Bronchial epithelial cell (primary cell): ENCODE measurements around the gene GOLGA6C. TPM values are rescaled to one million over a fixed set of nuclear protein-coding genes. Genes with fewer than 3 reads are reported as not detected.
"Not testable (repeated sequence)": the region's sequence is repeated elsewhere in the genome, so short reads cannot be mapped to it uniquely, and the experiment has no call there.

Experiments
- DNase-seq: peaks from one replicate; pipeline ENCODE4 v3.0.0-alpha.2; 2010; ENCODE audit warnings: low read depth
- FAIRE-seq: peaks from 2 replicates; lab custom pipeline; 2011; peaks lifted over from hg19 to GRCh38; lab: Jason Lieb, UNC
- H3K27me3 ChIP-seq: 2 replicates; pipeline ENCODE4 v1.5.1; 2011; ENCODE audit warnings: low read length; ENCODE audit not compliant: control insufficient read depth, insufficient read depth
- H3K36me3 ChIP-seq: 2 replicates; pipeline ENCODE4 v1.5.1; 2011; ENCODE audit warnings: low read length; ENCODE audit not compliant: control insufficient read depth, insufficient read depth
- H3K4me3 ChIP-seq: 2 replicates; pipeline ENCODE4 v1.5.1; 2011; ENCODE audit warnings: mild to moderate bottlenecking, low read depth, low read length, control low read depth
- CTCF ChIP-seq: IDR thresholded peaks from 2 replicates; pipeline ENCODE4 v1.5.1; 2011; ENCODE audit warnings: mild to moderate bottlenecking, moderate library complexity, low read length, control low read depth, inconsistent platforms; ENCODE audit not compliant: insufficient read depth, severe bottlenecking
- total RNA-seq: library from RNA; depleted of rRNA; stranded (reverse); fragments of >200 nt; gene quantifications from 2 replicates; pipeline ENCODE4 v1.2.1, GENCODE V29; 2014

The GOLGA6C gene
- total RNA-seq, 1 donor from 2014 or later, result under 0.01 TPM

- TF ChIP-seq CTCF, result no peak
- DNase-seq (no peak), FAIRE-seq (no peak)
- Histone ChIP-seq H3K4me3 (no peak overlapping the region), H3K36me3 (no peaks in the 10 kb centered on the region), H3K27me3 (no peaks in the 10 kb centered on the region)
These were observed 55.1 kb downstream of the GOLGA6C start for GRCh38 chr15:75313116-75313845.

- H3K36me3 ChIP-seq, result no peaks in the 10 kb centered on the region
- TF ChIP-seq CTCF, result no peak
- no peaks in the 10 kb centered on the region for H3K27me3 ChIP-seq
- DNase-seq, result no peak
- no peak overlapping the region for H3K4me3 ChIP-seq
- no peak for FAIRE-seq
These were observed 56.6 kb downstream of the GOLGA6C start for GRCh38 chr15:75314552-75315290.

- not testable (repeated sequence) for H3K27me3 ChIP-seq, H3K4me3 ChIP-seq, DNase-seq, H3K36me3 ChIP-seq, FAIRE-seq
These were observed 61.2 kb downstream of the GOLGA6C start for GRCh38 chr15:75319231-75319897.

Other genes with a start within 250 kb of the GOLGA6C start
- gene PPCDC, start 234.7 kb upstream of the GOLGA6C start, total RNA-seq, result 13.2 and 14.8 TPM in 2 replicates
- 2.1 and 2.2 TPM in 2 replicates for gene C15orf39, start 56.5 kb upstream of the GOLGA6C start, total RNA-seq
- gene GOLGA6D, start 24.5 kb downstream of the GOLGA6C start, total RNA-seq, result not detected in 2 replicates
- gene COMMD4, start 77.7 kb downstream of the GOLGA6C start, total RNA-seq, result 41.3 and 63.9 TPM in 2 replicates
- 6.1 and 6.6 TPM in 2 replicates for gene NEIL1, start 88.7 kb downstream of the GOLGA6C start, total RNA-seq
- 81.4 and 102 TPM in 2 replicates for gene MAN2C1, start 110.3 kb downstream of the GOLGA6C start, total RNA-seq
- 11.6 and 24.6 TPM in 2 replicates for gene SIN3A, start 193.4 kb downstream of the GOLGA6C start, total RNA-seq